ENCODE results near the gene LMBRD1. TPM values are rescaled to one million over a fixed set of nuclear protein-coding genes. Genes with fewer than 3 reads are reported as not detected.

Gene LMBRD1
- total RNA-seq, 1 donor from 2014 or later = 28.7 TPM

DNA sequence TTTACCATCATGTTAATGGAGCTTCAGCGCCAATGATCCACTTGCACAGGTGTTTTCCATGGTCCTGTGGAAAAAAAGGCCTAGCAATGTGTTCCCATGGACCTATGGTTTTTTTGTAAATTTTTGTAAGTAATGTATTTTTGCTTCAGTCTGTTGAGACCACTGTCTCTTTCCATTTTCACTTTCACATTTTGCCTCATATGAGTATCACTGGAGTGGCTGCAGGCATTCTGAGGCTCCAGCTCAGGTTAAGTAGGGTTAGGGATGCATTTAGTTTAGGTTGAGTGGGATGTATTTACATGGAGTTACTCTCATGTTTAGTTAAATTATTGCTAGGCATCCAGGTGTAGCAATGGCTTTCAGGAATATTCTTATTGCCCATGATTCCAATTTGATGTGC lies 19.2 kb upstream of the LMBRD1 start:
- H3K9me3 Mint-ChIP-seq (ENCODE audit: low read depth) = no peaks in the 10 kb centered on the region
- DNase-seq (ENCODE audit: low spot score) = no peak
- TF ChIP-seq, protein P1, sequence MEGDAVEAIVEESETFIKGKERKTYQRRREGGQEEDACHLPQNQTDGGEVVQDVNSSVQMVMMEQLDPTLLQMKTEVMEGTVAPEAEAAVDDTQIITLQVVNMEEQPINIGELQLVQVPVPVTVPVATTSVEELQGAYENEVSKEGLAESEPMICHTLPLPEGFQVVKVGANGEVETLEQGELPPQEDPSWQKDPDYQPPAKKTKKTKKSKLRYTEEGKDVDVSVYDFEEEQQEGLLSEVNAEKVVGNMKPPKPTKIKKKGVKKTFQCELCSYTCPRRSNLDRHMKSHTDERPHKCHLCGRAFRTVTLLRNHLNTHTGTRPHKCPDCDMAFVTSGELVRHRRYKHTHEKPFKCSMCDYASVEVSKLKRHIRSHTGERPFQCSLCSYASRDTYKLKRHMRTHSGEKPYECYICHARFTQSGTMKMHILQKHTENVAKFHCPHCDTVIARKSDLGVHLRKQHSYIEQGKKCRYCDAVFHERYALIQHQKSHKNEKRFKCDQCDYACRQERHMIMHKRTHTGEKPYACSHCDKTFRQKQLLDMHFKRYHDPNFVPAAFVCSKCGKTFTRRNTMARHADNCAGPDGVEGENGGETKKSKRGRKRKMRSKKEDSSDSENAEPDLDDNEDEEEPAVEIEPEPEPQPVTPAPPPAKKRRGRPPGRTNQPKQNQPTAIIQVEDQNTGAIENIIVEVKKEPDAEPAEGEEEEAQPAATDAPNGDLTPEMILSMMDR (IDR thresholded peaks at IDR 0.05) = no peak
- no peak overlapping the region for H3K27ac Mint-ChIP-seq (ENCODE audit: unreplicated experiment)
- no peaks in the 10 kb centered on the region for H3K27me3 Mint-ChIP-seq (ENCODE audit: low read depth)
- H3K36me3 Mint-ChIP-seq (ENCODE audit: low read depth) = no peaks in the 10 kb centered on the region
- H3K4me3 Mint-ChIP-seq (ENCODE audit: unreplicated experiment) = no peak overlapping the region
- H3K4me1 Mint-ChIP-seq (ENCODE audit: low read depth) = no peaks in the 10 kb centered on the region

DNA sequence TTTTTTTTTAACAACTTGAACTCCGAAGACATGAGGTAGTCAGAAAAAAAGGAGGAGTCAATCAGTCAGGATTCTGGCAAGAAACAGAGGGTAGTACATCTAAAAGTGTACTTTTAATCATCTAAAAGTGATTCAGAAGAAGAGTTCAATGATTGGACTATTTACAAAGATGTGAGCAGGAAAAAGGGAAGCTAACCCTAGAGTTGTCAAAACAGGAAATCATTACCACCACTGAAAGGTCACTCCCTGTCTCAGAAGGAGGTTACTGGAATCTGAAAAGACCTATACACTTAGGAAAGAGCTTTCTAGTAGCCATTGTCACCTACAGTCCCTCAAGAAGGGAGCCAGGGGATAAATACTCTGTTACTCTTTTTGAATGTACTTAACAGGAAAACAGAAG lies 16.7 kb upstream of the LMBRD1 start:
- H3K4me3 Mint-ChIP-seq (ENCODE audit: unreplicated experiment) = no peak overlapping the region
- TF ChIP-seq, protein P1 (IDR thresholded peaks at IDR 0.05) = no peak
- H3K36me3 Mint-ChIP-seq (ENCODE audit: low read depth) = no peaks in the 10 kb centered on the region
- DNase-seq (ENCODE audit: low spot score) = no peak
- H3K9me3 Mint-ChIP-seq (ENCODE audit: low read depth) = no peaks in the 10 kb centered on the region
- H3K27ac Mint-ChIP-seq (ENCODE audit: unreplicated experiment) = no peak overlapping the region
- no peaks in the 10 kb centered on the region for H3K27me3 Mint-ChIP-seq (ENCODE audit: low read depth)
- no peaks in the 10 kb centered on the region for H3K4me1 Mint-ChIP-seq (ENCODE audit: low read depth)

DNA sequence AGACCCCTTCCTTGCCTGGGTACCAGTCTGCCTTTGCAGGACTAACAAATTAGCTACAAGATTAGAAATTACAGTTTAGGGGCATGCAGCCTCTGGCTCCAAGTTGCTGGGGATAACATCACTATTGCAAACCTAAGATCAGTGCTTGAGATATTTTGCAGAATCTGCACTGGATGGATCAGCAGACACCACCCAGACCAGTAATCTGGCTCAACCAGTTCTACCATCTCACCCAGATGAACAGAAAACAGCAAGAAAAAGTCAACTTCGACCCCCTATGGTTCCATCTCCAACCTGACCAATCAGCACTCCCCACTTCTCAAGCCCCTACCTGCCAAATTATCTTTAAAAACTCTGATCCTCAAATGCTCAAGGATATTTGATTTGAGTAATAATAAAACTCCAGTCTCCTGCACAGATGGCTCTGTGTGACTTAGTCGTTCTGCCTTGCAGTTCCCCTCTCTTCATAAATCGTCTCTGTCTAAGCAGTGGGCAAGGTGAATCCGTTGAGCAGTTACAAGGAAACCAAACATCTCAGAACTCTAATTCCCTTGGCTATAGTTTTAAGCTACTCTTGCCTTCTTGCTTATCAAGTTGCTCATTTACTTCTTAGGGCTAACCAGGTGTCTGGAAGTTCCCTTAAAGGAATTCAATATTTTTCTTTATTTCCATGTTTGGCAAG lies 16.1 kb upstream of the LMBRD1 start:
- Mint-ChIP-seq H3K27me3 (ENCODE audit: low read depth) (peaks cover 2% of the 10 kb centered on the region), H3K9me3 (ENCODE audit: low read depth) (no peaks in the 10 kb centered on the region), H3K4me1 (ENCODE audit: low read depth) (no peaks in the 10 kb centered on the region), H3K4me3 (ENCODE audit: unreplicated experiment) (no peak overlapping the region), H3K27ac (ENCODE audit: unreplicated experiment) (no peak overlapping the region), H3K36me3 (ENCODE audit: low read depth) (no peaks in the 10 kb centered on the region)
- DNase-seq (ENCODE audit: low spot score) = no peak
- TF ChIP-seq, protein P1 (IDR thresholded peaks at IDR 0.05) = no peak

DNA sequence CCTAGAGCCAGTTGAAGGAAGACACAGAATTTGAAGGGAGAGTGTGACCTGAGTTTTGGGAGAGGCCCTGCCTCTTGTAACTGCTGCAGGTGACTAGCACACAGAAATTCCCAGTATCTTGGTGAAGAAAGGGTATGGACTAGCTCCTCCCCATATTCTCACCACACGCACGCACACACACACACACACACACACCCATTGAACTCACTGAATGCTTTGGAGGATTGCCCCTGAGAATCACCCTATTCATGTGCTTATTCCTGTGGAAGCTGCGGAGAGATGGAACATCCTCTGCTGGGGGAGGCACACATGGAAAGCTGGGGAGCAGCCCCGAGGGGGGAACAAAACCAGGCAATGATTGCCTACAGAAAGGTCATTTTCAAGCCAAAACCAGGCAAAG lies 6.2 kb upstream of the LMBRD1 start:
- Mint-ChIP-seq H3K27me3 (ENCODE audit: low read depth) (no peaks in the 10 kb centered on the region), H3K4me1 (ENCODE audit: low read depth) (no peaks in the 10 kb centered on the region), H3K9me3 (ENCODE audit: low read depth) (no peaks in the 10 kb centered on the region), H3K4me3 (ENCODE audit: unreplicated experiment) (no peak overlapping the region), H3K36me3 (ENCODE audit: low read depth) (no peaks in the 10 kb centered on the region), H3K27ac (ENCODE audit: unreplicated experiment) (no peak overlapping the region)
- TF ChIP-seq, protein P1 (IDR thresholded peaks at IDR 0.05) = no peak
- DNase-seq (ENCODE audit: low spot score) = no peak

DNA sequence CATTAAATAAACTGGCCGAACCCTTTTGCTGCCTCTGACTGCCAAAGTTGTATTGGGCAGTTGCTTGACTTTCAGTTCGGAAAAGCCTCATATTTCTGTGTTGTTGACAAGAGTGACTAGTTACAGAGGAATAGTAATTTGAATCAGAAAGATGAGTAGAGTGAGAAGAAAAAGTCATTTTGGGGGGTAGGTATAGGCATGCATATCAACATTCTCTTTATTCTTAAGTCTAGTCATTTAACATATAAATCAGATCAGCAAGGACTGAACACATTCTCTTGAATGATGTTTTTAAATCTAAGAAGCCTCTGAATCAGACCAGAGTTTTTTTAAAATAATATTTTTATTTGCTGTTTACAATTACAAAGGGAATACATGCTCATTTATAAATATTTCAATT lies 4.9 kb upstream of the LMBRD1 start:
- TF ChIP-seq, protein P1 (IDR thresholded peaks at IDR 0.05) = no peak
- peaks cover 6% of the 10 kb centered on the region for H3K9me3 Mint-ChIP-seq (ENCODE audit: low read depth)
- no peaks in the 10 kb centered on the region for H3K27me3 Mint-ChIP-seq (ENCODE audit: low read depth)
- no peak overlapping the region for H3K4me3 Mint-ChIP-seq (ENCODE audit: unreplicated experiment)
- no peak for DNase-seq (ENCODE audit: low spot score)
- H3K4me1 Mint-ChIP-seq (ENCODE audit: low read depth) = peaks cover 8% of the 10 kb centered on the region
- no peaks in the 10 kb centered on the region for H3K36me3 Mint-ChIP-seq (ENCODE audit: low read depth)
- H3K27ac Mint-ChIP-seq (ENCODE audit: unreplicated experiment) = no peak overlapping the region

Measured in chondrocyte (in vitro differentiated cells).